Transverse colon (tissue), 4 donors: ENCODE data around the gene DLGAP1. TPM values are rescaled to one million over a fixed set of nuclear protein-coding genes. Genes with fewer than 3 reads are reported as not detected.

Experiments used
- DNase-seq: peaks from one replicate; pipeline ENCODE4 v3.0.0-alpha.2; 2019
- H3K27ac ChIP-seq, 4 donors: fragments of 200-600 bp; sonication (generic); 2 replicates each; pipeline ENCODE4 v1.5.1; 2016 to 2018; ENCODE audit warnings: inconsistent platforms in 4 of 4
- H3K27me3 ChIP-seq: fragments of 200-600 bp; sonication (generic); 2 replicates; pipeline ENCODE4 v1.5.1; 2017; ENCODE audit warnings: inconsistent platforms
- H3K36me3 ChIP-seq, 4 donors: fragments of 200-600 bp; sonication (generic); 2 replicates each; pipeline ENCODE4 v1.5.1; 2017 to 2019; ENCODE audit warnings: inconsistent platforms in 4 of 4
- H3K4me1 ChIP-seq, 4 donors: fragments of 200-600 bp; sonication (generic); 2 replicates each; pipeline ENCODE4 v1.5.1; 2017 to 2020; ENCODE audit warnings: inconsistent platforms in 4 of 4
- H3K4me3 ChIP-seq, 4 donors: fragments of 200-600 bp; sonication (generic); 1 replicate in 1 of 4; 2 replicates in 3 of 4; pipeline versions ENCODE4 v1.5.1 to v1.6.1; 2017 to 2019; ENCODE audit warnings: inconsistent platforms in 4 of 4
- H3K9me3 ChIP-seq, 2 donors: fragments of 200-600 bp; sonication (generic); 2 replicates each; pipeline ENCODE4 v1.5.1; 2017 to 2019; ENCODE audit warnings: inconsistent platforms in 2 of 2
- CTCF ChIP-seq, 5 experiments: fragments of 200-600 bp in 3 of 5; fragments of 450-650 bp in 2 of 5; sonication (generic) in 3 of 5; IDR thresholded peaks; 1 replicate in 2 of 5; 2 replicates in 3 of 5; pipeline ENCODE4 v1.5.1; 2016 to 2017; ENCODE audit warnings: antibody characterized with exemption in 5 of 5, inconsistent platforms in 3 of 5, mild to moderate bottlenecking in 2 of 5, moderate library complexity in 1 of 5
- EP300 ChIP-seq: sonication (generic); formaldehyde crosslinking; IDR thresholded peaks from one replicate; pipeline ENCODE4 v1.6.1; 2017; ENCODE audit warnings: antibody characterized with exemption, low read depth
- POLR2A ChIP-seq: fragments of 450-650 bp; IDR thresholded peaks from one replicate; pipeline ENCODE4 v1.6.1; 2016; ENCODE audit warnings: antibody characterized with exemption, mild to moderate bottlenecking, moderate library complexity
- POLR2AphosphoS5 ChIP-seq, 3 donors: sonication (generic); formaldehyde crosslinking; IDR thresholded peaks; one replicate each; pipeline ENCODE4 v1.6.1; 2016; ENCODE audit warnings: antibody characterized with exemption in 3 of 3
- WGBS, 2 donors: methylation state at CpG; one replicate each; pipeline ENCODE4 v1.1.5; 2018; ENCODE audit warnings: low coverage in 1 of 2; 5-methylcytosine and 5-hydroxymethylcytosine counted together
- in situ Hi-C, 4 donors: fragments of 200-750 bp; cut with MboI; loops; one replicate each; pipeline versions ENCODE4 v1.15.0 to v1.15.1; 2017; ENCODE audit warnings: low sequenced_read_pairs in 3 of 4, low pct_ligation_motif_present in 1 of 4, low pct_unique_long_range_greater_than_20kb in 1 of 4
- intact Hi-C: fragments of 100-400 bp; cut with DNase I; formaldehyde crosslinking; loops from one replicate; pipeline ENCODE4 v1.15.1; 2023; ENCODE audit warnings: low total_unique reads
- total RNA-seq, 4 donors: library from RNA; depleted of rRNA; stranded (reverse); fragments of >200 nt; gene quantifications; one replicate each; pipeline ENCODE4 v1.1.0, GENCODE V29; 2016

DLGAP1 gene
- total RNA-seq, 4 donors from 2014 or later, result 2.7 to 7.2 (median 3.3) TPM

GRCh38 chr18:3721771-3722648, 733.1 kb downstream of the DLGAP1 start:
- Histone ChIP-seq H3K4me3 (no peak overlapping the region), H3K9me3 (no peaks in the 10 kb centered on the region), H3K4me1 (peaks cover 0 to 53% (median 23%) of the 10 kb centered on the region in 4 donors), H3K27ac (peak overlapping the region; percentile 2 to 44 (median 32)), H3K36me3 (no peaks in the 10 kb centered on the region), H3K27me3 (no peaks in the 10 kb centered on the region)
- DNase-seq, result no peak
- intact Hi-C loops (no loop called here), in situ Hi-C loops (no loop called here)
- no peak for TF ChIP-seq EP300
- no peak for TF ChIP-seq CTCF (IDR thresholded peaks at IDR 0.05)
- no peak for TF ChIP-seq POLR2A
- TF ChIP-seq POLR2AphosphoS5 (IDR thresholded peaks at IDR 0.05), result no peak
- 36 to 47% methylated on average over 5 to 7 of the region's 7 CpGs for WGBS, 2 donors

GRCh38 chr18:3720818-3721545, 734.1 kb downstream of the DLGAP1 start:
- H3K27ac ChIP-seq, result peak overlapping the region in 3 of 4 donors; percentile 12 to 44 (median 20)
- H3K9me3 ChIP-seq, result no peaks in the 10 kb centered on the region
- in situ Hi-C loops, result no loop called here
- no peak overlapping the region for H3K4me3 ChIP-seq
- H3K36me3 ChIP-seq, result no peaks in the 10 kb centered on the region
- WGBS, 2 donors, result 71% methylated on average over 4 of the region's 4 CpGs
- no peak for DNase-seq
- intact Hi-C loops, result no loop called here
- no peak for TF ChIP-seq POLR2AphosphoS5 (IDR thresholded peaks at IDR 0.05)
- no peak for TF ChIP-seq EP300
- TF ChIP-seq CTCF (IDR thresholded peaks at IDR 0.05), result no peak
- TF ChIP-seq POLR2A, result no peak
- H3K27me3 ChIP-seq, result no peaks in the 10 kb centered on the region
- H3K4me1 ChIP-seq, result peaks cover 0 to 45% (median 18%) of the 10 kb centered on the region in 4 donors

- in situ Hi-C loops (no loop called here), intact Hi-C loops (no loop called here)
- TF ChIP-seq CTCF (IDR thresholded peaks at IDR 0.05), result no peak
- no peak for TF ChIP-seq POLR2AphosphoS5 (IDR thresholded peaks at IDR 0.05)
- TF ChIP-seq POLR2A, result no peak
- no peak for TF ChIP-seq EP300
- H3K9me3 ChIP-seq, result no peaks in the 10 kb centered on the region
- WGBS, 2 donors, result 98 to 100% methylated on average over 1 of the region's 1 CpG
- no peak overlapping the region for H3K27ac ChIP-seq
- H3K36me3 ChIP-seq, result no peaks in the 10 kb centered on the region
- H3K4me1 ChIP-seq, result peaks cover 0 to 42% (median 17%) of the 10 kb centered on the region in 4 donors
- H3K27me3 ChIP-seq, result no peaks in the 10 kb centered on the region
- DNase-seq, result no peak
- H3K4me3 ChIP-seq, result no peak overlapping the region
These were observed 734.9 kb downstream of the DLGAP1 start for GRCh38 chr18:3720159-3720558.

- no peak for DNase-seq
- WGBS, 2 donors, result 64 to 72% methylated on average over 5 of the region's 5 CpGs
- Histone ChIP-seq H3K27me3 (no peaks in the 10 kb centered on the region), H3K36me3 (no peaks in the 10 kb centered on the region), H3K4me1 (peaks cover 0 to 22% (median 6%) of the 10 kb centered on the region in 4 donors), H3K4me3 (no peak overlapping the region), H3K9me3 (no peaks in the 10 kb centered on the region), H3K27ac (no peak overlapping the region)
- intact Hi-C loops (no loop called here), in situ Hi-C loops (no loop called here)
- TF ChIP-seq EP300 (no peak), CTCF (IDR thresholded peaks at IDR 0.05) (no peak), POLR2AphosphoS5 (IDR thresholded peaks at IDR 0.05) (no peak), POLR2A (no peak)
These were observed 737.6 kb downstream of the DLGAP1 start for GRCh38 chr18:3717376-3718025.
